Skin of body (tissue), 2 donors: ENCODE results near the gene GPC3. TPM values are rescaled to one million over a fixed set of nuclear protein-coding genes. Genes with fewer than 3 reads are reported as not detected.
"Not testable (repeated sequence)": the region's sequence is repeated elsewhere in the genome, so short reads cannot be mapped to it uniquely, and the experiment has no call there.

Experiments
- DNase-seq: peaks from one replicate; lab custom pipeline; 2025; lab: John Stamatoyannopoulos, UW
- total RNA-seq: library from RNA; depleted of rRNA; stranded (reverse); fragments of >200 nt; gene quantifications from one replicate; pipeline ENCODE4 v1.2.3, GENCODE V29; 2014

Gene GPC3
- total RNA-seq, 1 donor from 2014 or later, result 307 TPM

- no peak for DNase-seq
Observed at GRCh38 chrX:133786382-133786781, 199.0 kb downstream of the GPC3 start.

- DNase-seq, result no peak
Observed at GRCh38 chrX:133783274-133783673, 202.1 kb downstream of the GPC3 start.

GRCh38 chrX:133781174-133781573 is 204.2 kb downstream of the GPC3 start:
- DNase-seq, result no peak

GRCh38 chrX:133776072-133776471 is 209.3 kb downstream of the GPC3 start:
- DNase-seq, result no peak

- DNase-seq, result no peak
Observed at GRCh38 chrX:133774807-133775206, 210.6 kb downstream of the GPC3 start.

- DNase-seq, result no peak
Observed at GRCh38 chrX:133771086-133771646, 214.2 kb downstream of the GPC3 start.

- not testable (repeated sequence) for DNase-seq
Observed at GRCh38 chrX:133762976-133763548, 222.3 kb downstream of the GPC3 start.

- no peak for DNase-seq
Observed at GRCh38 chrX:133754657-133755056, 230.7 kb downstream of the GPC3 start.

GRCh38 chrX:133749951-133750350 is 235.4 kb downstream of the GPC3 start:
- DNase-seq, result no peak

GRCh38 chrX:133749370-133749769 is 236.0 kb downstream of the GPC3 start:
- no peak for DNase-seq

GRCh38 chrX:133747196-133747595 is 238.2 kb downstream of the GPC3 start:
- DNase-seq, result no peak

- no peak for DNase-seq
Observed at GRCh38 chrX:133746593-133746992, 238.8 kb downstream of the GPC3 start.

- no peak for DNase-seq
Observed at GRCh38 chrX:133745349-133745748, 240.0 kb downstream of the GPC3 start.

- no peak for DNase-seq
Observed at GRCh38 chrX:133742602-133743305, 242.6 kb downstream of the GPC3 start.

GRCh38 chrX:133741303-133741702 is 244.1 kb downstream of the GPC3 start:
- DNase-seq, result no peak

GRCh38 chrX:133726642-133727041 is 258.8 kb downstream of the GPC3 start:
- DNase-seq, result no peak

GRCh38 chrX:133726211-133726630 is 259.2 kb downstream of the GPC3 start:
- DNase-seq, result no peak

GRCh38 chrX:133723930-133724329 is 261.5 kb downstream of the GPC3 start:
- no peak for DNase-seq

- no peak for DNase-seq
Observed at GRCh38 chrX:133722756-133723155, 262.6 kb downstream of the GPC3 start.

- DNase-seq, result not testable (repeated sequence)
Observed at GRCh38 chrX:133720269-133720668, 265.1 kb downstream of the GPC3 start.

GRCh38 chrX:133715715-133716114 is 269.7 kb downstream of the GPC3 start:
- DNase-seq, result no peak

GRCh38 chrX:133709501-133709900 is 275.9 kb downstream of the GPC3 start:
- DNase-seq, result no peak

GRCh38 chrX:133706890-133707289 is 278.5 kb downstream of the GPC3 start:
- no peak for DNase-seq
